Fibroblast of lung (primary cell): ENCODE results near the gene MYBL2.

Experiments
- CTCF ChIP-seq, 2 donors: IDR thresholded peaks in 1 of 2; conservative IDR thresholded peaks in 1 of 2; 1 replicate in 1 of 2; 2 replicates in 1 of 2; pipeline ENCODE4 v1.5.1; 2011 to 2012; ENCODE audit warnings: low read length in 2 of 2, control low read depth in 1 of 2, inconsistent platforms in 1 of 2, low read depth in 1 of 2, mild to moderate bottlenecking in 1 of 2
- EZH2 ChIP-seq: IDR thresholded peaks from 2 replicates; pipeline ENCODE4 v1.5.1; 2012; ENCODE audit warnings: low read length, control low read depth, mild to moderate bottlenecking; ENCODE audit errors: missing control alignments

DNA sequence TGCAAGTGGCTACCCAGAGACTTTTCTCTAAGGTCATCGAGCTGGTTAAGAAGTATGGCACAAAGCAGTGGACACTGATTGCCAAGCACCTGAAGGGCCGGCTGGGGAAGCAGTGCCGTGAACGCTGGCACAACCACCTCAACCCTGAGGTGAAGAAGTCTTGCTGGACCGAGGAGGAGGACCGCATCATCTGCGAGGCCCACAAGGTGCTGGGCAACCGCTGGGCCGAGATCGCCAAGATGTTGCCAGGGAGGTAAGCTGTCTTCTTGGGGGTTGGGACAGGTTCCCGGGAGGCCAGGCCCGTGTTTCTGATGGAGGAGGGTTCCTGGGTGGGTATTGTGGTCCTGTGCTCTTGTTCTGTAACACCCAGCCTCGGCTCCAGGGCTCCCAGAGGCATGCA is 19.9 kb downstream of the MYBL2 start:
- TF ChIP-seq EZH2 (no peak), CTCF (conservative IDR thresholded peaks at IDR 0.05 in 1 of 2, IDR thresholded peaks at IDR 0.05 in 1 of 2; ENCODE audit: low read depth in 1 of 2, low read length in 2 of 2) (no peak)
